ENCODE measurements around the gene AACS.

- TF ChIP-seq MYC (IDR thresholded peaks at IDR 0.05; ENCODE audit: borderline replicate concordance, low read length): no peak
- TF ChIP-seq, protein P1, sequence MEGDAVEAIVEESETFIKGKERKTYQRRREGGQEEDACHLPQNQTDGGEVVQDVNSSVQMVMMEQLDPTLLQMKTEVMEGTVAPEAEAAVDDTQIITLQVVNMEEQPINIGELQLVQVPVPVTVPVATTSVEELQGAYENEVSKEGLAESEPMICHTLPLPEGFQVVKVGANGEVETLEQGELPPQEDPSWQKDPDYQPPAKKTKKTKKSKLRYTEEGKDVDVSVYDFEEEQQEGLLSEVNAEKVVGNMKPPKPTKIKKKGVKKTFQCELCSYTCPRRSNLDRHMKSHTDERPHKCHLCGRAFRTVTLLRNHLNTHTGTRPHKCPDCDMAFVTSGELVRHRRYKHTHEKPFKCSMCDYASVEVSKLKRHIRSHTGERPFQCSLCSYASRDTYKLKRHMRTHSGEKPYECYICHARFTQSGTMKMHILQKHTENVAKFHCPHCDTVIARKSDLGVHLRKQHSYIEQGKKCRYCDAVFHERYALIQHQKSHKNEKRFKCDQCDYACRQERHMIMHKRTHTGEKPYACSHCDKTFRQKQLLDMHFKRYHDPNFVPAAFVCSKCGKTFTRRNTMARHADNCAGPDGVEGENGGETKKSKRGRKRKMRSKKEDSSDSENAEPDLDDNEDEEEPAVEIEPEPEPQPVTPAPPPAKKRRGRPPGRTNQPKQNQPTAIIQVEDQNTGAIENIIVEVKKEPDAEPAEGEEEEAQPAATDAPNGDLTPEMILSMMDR (IDR thresholded peaks at IDR 0.05): no peak
- no peak for TF ChIP-seq EP300 (IDR thresholded peaks at IDR 0.05)
- TF ChIP-seq PHF8 (IDR thresholded peaks at IDR 0.05; ENCODE audit: borderline replicate concordance, low read depth): no peak
- no peak for TF ChIP-seq RFX5 (IDR thresholded peaks at IDR 0.05)
- no peak for TF ChIP-seq NPAS2 (CRISPR knock-in tag; IDR thresholded peaks at IDR 0.05; ENCODE audit: borderline replicate concordance)
- no peak for TF ChIP-seq RAD21 (conservative IDR thresholded peaks at IDR 0.05 in 1 of 2, IDR thresholded peaks at IDR 0.05 in 1 of 2)
- no peak for TF ChIP-seq CHD4 (IDR thresholded peaks at IDR 0.05; ENCODE audit: borderline replicate concordance)
- TF ChIP-seq MAX (IDR thresholded peaks at IDR 0.05): no peak
Observed at GRCh38 chr12:125167658-125168057, 102.4 kb downstream of the AACS start.

Data from A549 (cell line).